Stomach (tissue), 4 donors: ENCODE measurements around the gene XRN1.
"Not testable (repeated sequence)": the region's sequence is repeated elsewhere in the genome, so short reads cannot be mapped to it uniquely, and the experiment has no call there.

Experiments
- CTCF ChIP-seq, 7 experiments: fragments of 450-650 bp in 4 of 7; fragments of 200-600 bp in 3 of 7; sonication (generic) in 3 of 7; IDR thresholded peaks; one replicate each; pipeline ENCODE4 v1.5.1; 2016 to 2019; ENCODE audit warnings: antibody characterized with exemption in 7 of 7, control low read depth in 2 of 7, mild to moderate bottlenecking in 1 of 7
- EP300 ChIP-seq: sonication (generic); formaldehyde crosslinking; IDR thresholded peaks from one replicate; pipeline ENCODE4 v1.6.1; 2017; ENCODE audit warnings: antibody characterized with exemption
- POLR2A ChIP-seq, 4 donors: fragments of 450-650 bp; IDR thresholded peaks; one replicate each; pipeline ENCODE4 v1.6.1; 2016; ENCODE audit warnings: antibody characterized with exemption in 4 of 4, control low read depth in 2 of 4, mild to moderate bottlenecking in 1 of 4, moderate library complexity in 1 of 4
- POLR2AphosphoS5 ChIP-seq, 3 donors: sonication (generic); formaldehyde crosslinking; IDR thresholded peaks; one replicate each; pipeline ENCODE4 v1.6.1; 2016; ENCODE audit warnings: antibody characterized with exemption in 3 of 3

DNA sequence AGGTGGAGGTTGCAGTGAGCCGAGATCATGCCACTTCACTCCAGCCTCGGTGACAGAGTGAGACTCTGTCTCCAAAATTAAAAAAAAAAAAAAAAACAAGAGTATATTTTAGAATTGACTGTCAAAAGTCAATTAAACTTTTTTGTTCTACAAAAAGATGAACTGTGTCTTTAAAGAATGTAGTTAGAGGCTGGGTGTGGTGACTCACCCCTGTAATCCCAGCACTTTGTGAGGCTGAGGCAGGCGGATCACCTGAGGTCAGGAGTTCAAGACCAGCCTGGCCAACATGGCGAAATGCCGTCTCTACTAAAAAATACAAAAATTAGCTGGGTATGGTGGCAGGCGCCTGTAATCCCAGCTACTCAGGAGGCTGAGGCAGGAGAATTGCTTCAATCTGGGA lies 78.3 kb downstream of the XRN1 start:
- TF ChIP-seq CTCF (IDR thresholded peaks at IDR 0.05); POLR2AphosphoS5 (IDR thresholded peaks at IDR 0.05); EP300; POLR2A (IDR thresholded peaks at IDR 0.05): not testable (repeated sequence)
